ENCODE measurements around the gene IPCEF1.
A peak's percentile ranks its signal among the peaks of the same experiment; 100 is the strongest.
"Not testable (repeated sequence)": the region's sequence is repeated elsewhere in the genome, so short reads cannot be mapped to it uniquely, and the experiment has no call there.

The IPCEF1 gene

DNA sequence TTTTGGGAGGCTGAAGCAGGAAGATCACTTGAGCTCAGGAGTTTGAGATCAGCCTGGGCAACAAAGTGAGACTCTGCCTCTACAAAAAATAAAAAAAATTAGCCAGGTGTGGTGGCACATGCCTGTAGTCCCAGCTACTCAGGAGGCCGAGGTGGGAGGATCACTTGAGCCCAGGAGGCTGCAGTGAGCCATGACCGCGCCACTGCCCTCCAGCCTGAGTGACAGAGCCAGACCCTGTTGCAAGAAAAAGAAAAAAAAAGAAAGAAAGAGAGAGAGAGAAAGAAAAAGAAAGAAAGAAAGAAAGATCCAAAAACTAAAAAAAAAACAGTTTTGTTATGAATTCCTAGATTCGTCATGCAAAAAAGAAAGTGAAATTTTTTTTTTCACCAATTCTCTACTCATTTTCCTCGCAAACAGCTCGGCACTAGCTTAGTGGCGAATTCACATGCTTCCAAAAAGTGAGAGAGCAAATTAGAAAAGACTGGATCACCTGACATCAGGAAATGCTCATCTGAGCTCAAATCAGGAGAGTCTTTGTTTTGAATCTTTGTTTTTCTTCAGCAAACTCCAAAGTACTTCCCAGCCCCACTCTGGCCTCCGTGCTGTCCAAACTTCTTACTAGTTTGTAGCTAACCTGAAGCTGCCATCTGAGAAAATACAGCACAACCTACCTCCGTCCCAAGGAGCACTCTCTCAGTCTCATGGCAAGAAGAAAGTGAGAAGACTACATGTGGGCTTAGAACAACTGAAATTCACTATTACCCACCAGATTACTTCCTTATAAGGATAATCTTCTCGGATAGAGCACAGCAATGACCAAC lies 27.0 kb downstream of the IPCEF1 start:
- no peak for DNase-seq

DNA sequence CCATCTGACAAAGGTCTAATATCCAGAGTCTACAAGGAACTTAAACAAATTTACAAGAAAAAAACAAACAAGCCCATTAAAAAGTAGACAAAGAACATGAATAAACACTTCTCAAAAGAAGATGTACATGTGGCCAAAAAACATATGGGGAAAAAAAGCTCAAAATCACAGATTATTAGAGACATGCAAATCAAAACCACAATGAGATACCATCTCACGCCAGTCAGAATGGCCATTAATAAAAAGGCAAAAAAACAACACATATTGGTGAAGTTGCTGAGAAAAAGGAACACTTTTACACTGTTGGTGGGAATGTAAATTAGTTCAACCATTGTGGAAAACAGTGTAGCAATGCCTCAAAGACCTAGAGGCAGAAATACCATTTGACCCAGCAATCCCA lies 29.3 kb downstream of the IPCEF1 start:
- DNase-seq = not testable (repeated sequence)

GRCh38 chr6:154325142-154325541 lies 31.5 kb downstream of the IPCEF1 start:
- DNase-seq = no peak

GRCh38 chr6:154320181-154320580 lies 36.4 kb downstream of the IPCEF1 start:
- no peak for DNase-seq

GRCh38 chr6:154319231-154319858 lies 37.3 kb downstream of the IPCEF1 start:
- DNase-seq = no peak

DNA sequence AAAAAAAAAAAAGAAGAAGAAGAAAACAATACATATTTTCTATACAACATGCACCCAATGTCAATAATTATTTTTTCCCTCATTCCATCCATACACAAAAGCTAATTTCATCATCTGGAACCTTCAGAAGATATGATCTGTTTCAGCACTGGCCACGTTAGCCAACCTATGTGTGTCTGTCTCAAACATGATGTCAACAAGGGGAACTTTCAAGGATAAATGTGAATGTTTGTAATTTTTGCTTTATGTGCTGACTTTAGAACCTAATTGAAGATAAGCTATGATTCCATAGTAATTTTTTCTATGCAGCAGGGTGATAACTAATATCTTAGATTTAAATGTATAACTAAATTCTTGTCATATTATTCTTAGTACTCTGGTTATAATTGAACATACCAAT lies 37.9 kb downstream of the IPCEF1 start:
- no peak for DNase-seq

- DNase-seq = no peak
Measured at GRCh38 chr6:154316131-154316530, 40.5 kb downstream of the IPCEF1 start.

DNA sequence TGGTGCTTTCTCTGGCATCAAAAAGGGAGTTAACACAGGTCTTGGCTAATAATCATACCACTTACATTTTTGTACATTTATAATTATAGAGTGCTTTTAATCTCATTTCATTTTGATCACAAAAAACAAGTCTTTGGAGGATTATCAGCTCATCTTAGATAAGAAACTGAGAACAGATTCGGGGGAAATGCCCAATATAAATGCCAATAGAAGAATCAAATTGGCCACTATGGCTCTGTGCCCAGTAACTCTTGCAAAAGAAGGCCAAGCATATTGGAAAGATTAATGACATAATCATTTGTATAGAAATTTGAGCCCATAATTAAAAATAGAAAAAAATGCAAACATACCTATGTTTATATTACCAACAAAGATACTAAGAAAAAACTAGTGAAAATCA lies 42.5 kb downstream of the IPCEF1 start:
- DNase-seq = no peak

- no peak for DNase-seq
Measured at GRCh38 chr6:154308986-154309385, 47.6 kb downstream of the IPCEF1 start.

DNA sequence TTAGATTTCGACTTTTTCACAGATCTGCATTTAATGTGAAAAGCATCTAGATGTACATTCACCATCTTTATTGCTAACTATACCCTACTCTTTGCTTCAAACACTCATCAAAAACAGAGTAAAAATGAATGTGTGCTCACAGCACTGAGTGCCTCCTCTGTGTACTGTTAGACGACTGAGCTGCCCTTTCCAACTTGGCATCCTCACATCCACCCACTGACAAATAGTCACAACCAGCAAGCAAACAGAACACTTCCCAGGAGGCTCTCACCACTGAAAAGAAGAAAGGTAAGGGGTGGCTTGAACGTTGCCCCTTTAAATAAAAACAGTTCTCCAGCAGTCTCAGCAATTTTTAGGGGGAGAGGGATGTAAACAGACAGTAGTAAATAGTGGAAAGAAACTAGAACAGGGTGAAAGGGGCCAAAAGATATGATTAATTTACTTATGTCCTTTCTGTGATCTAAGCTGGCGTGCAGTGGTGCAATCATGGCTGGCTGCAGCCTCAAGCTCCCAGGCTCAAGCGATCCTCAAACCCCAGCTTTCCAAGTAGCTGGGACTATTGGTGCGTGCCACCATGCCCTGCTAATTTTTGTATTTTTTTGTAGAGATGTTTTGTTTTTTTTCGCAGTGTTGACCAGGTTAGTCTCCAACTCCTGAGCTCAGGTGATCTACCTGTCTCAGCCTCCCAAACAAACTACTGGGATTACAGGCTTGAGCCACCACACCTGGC lies 48.7 kb downstream of the IPCEF1 start:
- DNase-seq = no peak

GRCh38 chr6:154307147-154307546 lies 49.5 kb downstream of the IPCEF1 start:
- not testable (repeated sequence) for DNase-seq

- no peak for DNase-seq
Measured at GRCh38 chr6:154306696-154307095, 49.9 kb downstream of the IPCEF1 start.

GRCh38 chr6:154304191-154304590 lies 52.4 kb downstream of the IPCEF1 start:
- DNase-seq = no peak

DNA sequence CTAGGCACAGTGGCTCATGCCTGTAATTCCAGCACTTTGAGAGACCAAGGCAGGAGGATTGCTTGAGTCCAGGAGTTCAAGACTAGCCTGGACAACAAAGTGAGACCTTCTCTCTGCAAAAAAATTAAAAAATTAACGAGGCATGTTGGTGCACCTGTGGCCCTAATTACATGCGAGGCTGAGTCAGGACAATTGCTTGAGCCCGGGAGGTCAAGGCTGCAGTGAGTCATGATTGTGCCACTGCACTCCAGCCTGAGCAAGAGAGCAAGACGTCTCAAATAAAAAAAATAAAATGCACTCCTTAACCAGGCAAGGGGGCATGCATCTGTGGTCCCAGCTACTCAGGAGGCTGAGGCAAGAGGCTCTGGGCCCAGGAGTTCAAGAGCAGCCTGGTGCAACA lies 53.0 kb downstream of the IPCEF1 start:
- not testable (repeated sequence) for DNase-seq

- DNase-seq = peak; percentile 63
Measured at GRCh38 chr6:154301839-154302752, 54.5 kb downstream of the IPCEF1 start.

- no peak for DNase-seq
Measured at GRCh38 chr6:154301086-154301625, 55.4 kb downstream of the IPCEF1 start.

DNA sequence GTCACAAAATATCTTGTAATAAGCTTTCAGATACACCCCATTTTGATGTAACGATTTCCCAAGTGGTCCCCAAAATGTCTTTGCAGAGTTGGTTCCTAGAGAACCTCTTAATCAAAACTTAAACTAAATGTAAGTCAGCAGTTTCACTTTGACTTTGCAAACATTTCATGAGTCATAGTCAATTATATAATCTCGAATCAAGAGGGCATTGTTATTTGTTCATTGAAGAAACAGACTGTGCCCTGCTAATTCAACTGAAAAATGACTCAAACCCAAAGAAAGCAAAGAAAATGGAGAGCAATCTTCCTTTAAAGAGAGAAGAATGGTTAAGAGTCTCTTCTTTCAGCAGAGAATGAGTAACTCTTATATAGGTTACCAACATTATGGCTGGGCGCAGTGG lies 58.3 kb downstream of the IPCEF1 start:
- DNase-seq = no peak

DNA sequence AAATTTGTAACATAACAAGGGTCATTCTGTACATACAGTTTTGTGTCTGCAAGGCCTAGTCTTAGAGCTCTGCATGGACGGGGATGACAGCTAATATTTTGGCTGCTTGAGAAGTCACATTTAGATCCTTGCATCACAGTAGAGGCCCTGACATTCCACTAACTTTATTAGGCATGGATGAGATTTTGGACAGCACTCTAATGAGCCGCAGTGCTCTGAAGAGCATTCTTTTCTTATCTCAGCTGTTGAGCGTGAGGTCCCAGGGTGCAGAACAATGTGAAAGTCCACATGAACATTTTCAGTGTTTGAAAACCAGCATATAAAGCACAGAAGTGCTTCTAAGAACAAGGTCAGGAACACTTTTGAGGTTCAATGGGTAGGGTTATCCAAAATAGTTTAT lies 58.9 kb downstream of the IPCEF1 start:
- DNase-seq = no peak

DNA sequence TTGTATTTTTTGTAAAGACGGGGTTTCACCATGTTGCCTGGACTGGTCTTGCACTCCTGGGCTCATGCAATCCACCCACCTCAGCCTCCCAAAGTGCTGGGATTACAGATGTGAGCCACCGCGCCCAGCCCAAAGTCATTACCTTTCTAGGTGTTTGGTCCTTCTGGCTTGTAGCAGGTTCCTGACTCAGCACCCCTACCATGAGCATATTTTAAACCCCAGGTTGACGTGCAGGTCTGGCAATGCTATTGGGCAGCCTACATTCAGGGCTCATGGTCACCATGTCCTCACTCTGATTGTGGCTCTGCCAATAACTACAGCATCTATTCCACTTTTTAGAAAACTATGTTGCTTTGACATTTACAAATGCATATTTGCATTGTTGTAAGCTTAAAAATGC lies 59.4 kb downstream of the IPCEF1 start:
- no peak for DNase-seq

GRCh38 chr6:154295733-154296132 lies 60.9 kb downstream of the IPCEF1 start:
- no peak for DNase-seq

- no peak for DNase-seq
Measured at GRCh38 chr6:154292855-154293519, 63.6 kb downstream of the IPCEF1 start.

GRCh38 chr6:154292066-154292465 lies 64.5 kb downstream of the IPCEF1 start:
- DNase-seq = no peak

Measured in hematopoietic multipotent progenitor cell treated with erythropoietin and hydrocortisone succinate and interleukin-3 and kit ligand, for 8 days (in vitro differentiated cells).